ENCODE results near the gene DDT. TPM values are rescaled to one million over a fixed set of nuclear protein-coding genes. Genes with fewer than 3 reads are reported as not detected.

DDT gene
- total RNA-seq, 1 experiment from 2014 or later, result 137 TPM

Other genes with a start within 250 kb of the DDT start
- 3.2 TPM for gene ZNF70, start 223.3 kb downstream of the DDT start, total RNA-seq (2021; ENCODE audit: unreplicated experiment)
- not detected for gene VPREB3, start 220.0 kb downstream of the DDT start, total RNA-seq (2021; ENCODE audit: unreplicated experiment)
- not detected for gene C22orf15, start 211.5 kb downstream of the DDT start, total RNA-seq (2021; ENCODE audit: unreplicated experiment)
- 84.4 TPM for gene CHCHD10, start 206.5 kb downstream of the DDT start, total RNA-seq (2021; ENCODE audit: unreplicated experiment)
- 3.0 TPM for gene MMP11, start 201.6 kb downstream of the DDT start, total RNA-seq (2021; ENCODE audit: unreplicated experiment)
- gene SMARCB1, start 187.5 kb downstream of the DDT start, total RNA-seq (2021; ENCODE audit: unreplicated experiment), result 70.2 TPM
- 1.0 TPM for gene DERL3, start 135.4 kb downstream of the DDT start, total RNA-seq (2021; ENCODE audit: unreplicated experiment)
- gene SLC2A11, start 116.6 kb downstream of the DDT start, total RNA-seq (2021; ENCODE audit: unreplicated experiment), result 33.8 TPM
- gene MIF, start 80.1 kb downstream of the DDT start, total RNA-seq (2021; ENCODE audit: unreplicated experiment), result 936 TPM
- gene GSTT2B, start 13.2 kb downstream of the DDT start, total RNA-seq (2021; ENCODE audit: unreplicated experiment), result 6.5 TPM
- not detected for gene DDTL, start 7.6 kb downstream of the DDT start, total RNA-seq (2021; ENCODE audit: unreplicated experiment)
- 0.26 TPM for gene GSTT2, start 5.7 kb upstream of the DDT start, total RNA-seq (2021; ENCODE audit: unreplicated experiment)
- gene GSTT4, start 31.0 kb upstream of the DDT start, total RNA-seq (2021; ENCODE audit: unreplicated experiment), result not detected
- 46.1 TPM for gene CABIN1, start 36.9 kb upstream of the DDT start, total RNA-seq (2021; ENCODE audit: unreplicated experiment)
- gene SUSD2, start 207.0 kb upstream of the DDT start, total RNA-seq (2021; ENCODE audit: unreplicated experiment), result 10.6 TPM